ENCODE data around the gene ATP6V1E1. TPM values are rescaled to one million over a fixed set of nuclear protein-coding genes. Genes with fewer than 3 reads are reported as not detected.
"Not testable (repeated sequence)": the region's sequence is repeated elsewhere in the genome, so short reads cannot be mapped to it uniquely, and the experiment has no call there.

The ATP6V1E1 gene
- total RNA-seq, 6 donors from 2014 or later: 63.5 to 153 (median 130) TPM

- no peaks in the 10 kb centered on the region for H3K27me3 ChIP-seq
- ATAC-seq (ENCODE audit: low FRiP score in 2 of 2) (no peak), DNase-seq (peak in 1 of 2 donors; percentile 84)
- 39 to 60% methylated on average over 3 of the region's 3 CpGs for WGBS, 2 donors
- no peaks in the 10 kb centered on the region for H3K9me3 ChIP-seq
- TF ChIP-seq CTCF (IDR thresholded peaks at IDR 0.05): no peak
- peaks cover 0 to 12% (median 1%) of the 10 kb centered on the region in 4 donors for H3K4me1 ChIP-seq
- no peak overlapping the region for H3K4me3 ChIP-seq
- H3K27ac ChIP-seq: peak overlapping the region in 1 of 4 donors; percentile 17
- peaks cover 5 to 46% (median 20%) of the 10 kb centered on the region in 4 donors for H3K36me3 ChIP-seq
Measured at GRCh38 chr22:17655289-17655688, 26.7 kb upstream of the ATP6V1E1 start.

GRCh38 chr22:17648569-17648968, 20.0 kb upstream of the ATP6V1E1 start:
- Histone ChIP-seq H3K27me3 (no peaks in the 10 kb centered on the region), H3K9me3 (no peaks in the 10 kb centered on the region), H3K4me1 (peaks cover 0 to 10% (median 0%) of the 10 kb centered on the region in 4 donors), H3K36me3 (peaks cover 0 to 7% (median 0%) of the 10 kb centered on the region in 4 donors), H3K27ac (no peak overlapping the region), H3K4me3 (no peak overlapping the region)
- 59 to 69% methylated on average over 1 of the region's 1 CpG for WGBS, 2 donors
- TF ChIP-seq POLR2AphosphoS5 (IDR thresholded peaks at IDR 0.05): no peak
- no peak for TF ChIP-seq POLR2A (IDR thresholded peaks at IDR 0.05)
- no peak for TF ChIP-seq CTCF (IDR thresholded peaks at IDR 0.05)
- ATAC-seq (ENCODE audit: low FRiP score in 2 of 2) (no peak), DNase-seq (no peak)

GRCh38 chr22:17647991-17648390, 19.4 kb upstream of the ATP6V1E1 start:
- no peak for ATAC-seq (ENCODE audit: low FRiP score in 2 of 2)
- H3K27me3 ChIP-seq: no peaks in the 10 kb centered on the region
- no peak overlapping the region for H3K4me3 ChIP-seq
- peaks cover 0 to 7% (median 0%) of the 10 kb centered on the region in 4 donors for H3K36me3 ChIP-seq
- H3K9me3 ChIP-seq: no peaks in the 10 kb centered on the region
- peaks cover 0 to 10% (median 0%) of the 10 kb centered on the region in 4 donors for H3K4me1 ChIP-seq
- no peak overlapping the region for H3K27ac ChIP-seq
- DNase-seq: peak in 1 of 2 donors; percentile 19
- TF ChIP-seq POLR2A (IDR thresholded peaks at IDR 0.05) (no peak), POLR2AphosphoS5 (IDR thresholded peaks at IDR 0.05) (no peak), CTCF (IDR thresholded peaks at IDR 0.05) (no peak), EP300 (IDR thresholded peaks at IDR 0.05) (no peak)
- WGBS, 2 donors: 72 to 83% methylated on average over 5 of the region's 5 CpGs

- no peak overlapping the region for H3K4me3 ChIP-seq
- no peaks in the 10 kb centered on the region for H3K9me3 ChIP-seq
- no peak for DNase-seq
- H3K36me3 ChIP-seq: peaks cover 0 to 7% (median 0%) of the 10 kb centered on the region in 4 donors
- ATAC-seq (ENCODE audit: low FRiP score in 2 of 2): no peak
- H3K4me1 ChIP-seq: peaks cover 0 to 13% (median 0%) of the 10 kb centered on the region in 4 donors
- WGBS, 2 donors: 90 to 94% methylated on average over 5 of the region's 5 CpGs
- peak overlapping the region in 1 of 4 donors; percentile 5 for H3K27ac ChIP-seq
- no peaks in the 10 kb centered on the region for H3K27me3 ChIP-seq
- TF ChIP-seq POLR2A (IDR thresholded peaks at IDR 0.05) (no peak), CTCF (IDR thresholded peaks at IDR 0.05) (no peak), EP300 (IDR thresholded peaks at IDR 0.05) (no peak), POLR2AphosphoS5 (IDR thresholded peaks at IDR 0.05) (no peak)
Measured at GRCh38 chr22:17647452-17647851, 18.9 kb upstream of the ATP6V1E1 start.

- H3K27ac ChIP-seq; H3K9me3 ChIP-seq; DNase-seq; H3K4me3 ChIP-seq; ATAC-seq (ENCODE audit: low FRiP score in 2 of 2); H3K27me3 ChIP-seq: not testable (repeated sequence)
- Histone ChIP-seq H3K4me1 (peaks cover 6 to 28% (median 16%) of the 10 kb centered on the region in 4 donors), H3K36me3 (peaks cover 0 to 13% (median 0%) of the 10 kb centered on the region in 4 donors)
- 88 to 96% methylated on average over 4 of the region's 4 CpGs for WGBS, 2 donors
Measured at GRCh38 chr22:17642357-17642756, 13.8 kb upstream of the ATP6V1E1 start.
